NCI-H2196 (cell line): ENCODE measurements around the gene TTC28.

Experiments used
- DNase-seq: peaks from one replicate; lab custom pipeline; 2025; ENCODE audit not compliant: unreplicated experiment; lab: John Stamatoyannopoulos, UW

The TTC28 gene

GRCh38 chr22:27978317-27978716 lies 701.3 kb downstream of the TTC28 start:
- DNase-seq = no peak

DNA sequence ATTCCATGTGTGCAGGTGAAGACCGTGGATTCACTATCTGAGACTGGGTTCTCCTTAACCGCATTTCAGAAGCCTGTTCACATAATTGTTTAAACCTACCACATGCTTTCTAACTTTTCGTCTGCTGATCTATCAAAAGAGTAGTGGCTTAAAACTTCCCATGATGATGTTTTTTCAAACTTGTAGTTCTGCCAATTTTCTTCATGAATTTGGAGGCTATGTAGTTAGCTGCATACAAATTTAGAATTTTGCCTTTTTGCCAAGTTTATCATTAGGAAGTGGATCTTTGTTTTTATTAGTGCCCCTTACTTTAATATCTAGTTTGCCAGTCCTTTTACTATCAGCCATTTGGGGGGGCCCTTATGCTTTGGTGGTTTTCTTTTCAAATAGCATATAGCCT lies 703.1 kb downstream of the TTC28 start:
- DNase-seq = no peak

DNA sequence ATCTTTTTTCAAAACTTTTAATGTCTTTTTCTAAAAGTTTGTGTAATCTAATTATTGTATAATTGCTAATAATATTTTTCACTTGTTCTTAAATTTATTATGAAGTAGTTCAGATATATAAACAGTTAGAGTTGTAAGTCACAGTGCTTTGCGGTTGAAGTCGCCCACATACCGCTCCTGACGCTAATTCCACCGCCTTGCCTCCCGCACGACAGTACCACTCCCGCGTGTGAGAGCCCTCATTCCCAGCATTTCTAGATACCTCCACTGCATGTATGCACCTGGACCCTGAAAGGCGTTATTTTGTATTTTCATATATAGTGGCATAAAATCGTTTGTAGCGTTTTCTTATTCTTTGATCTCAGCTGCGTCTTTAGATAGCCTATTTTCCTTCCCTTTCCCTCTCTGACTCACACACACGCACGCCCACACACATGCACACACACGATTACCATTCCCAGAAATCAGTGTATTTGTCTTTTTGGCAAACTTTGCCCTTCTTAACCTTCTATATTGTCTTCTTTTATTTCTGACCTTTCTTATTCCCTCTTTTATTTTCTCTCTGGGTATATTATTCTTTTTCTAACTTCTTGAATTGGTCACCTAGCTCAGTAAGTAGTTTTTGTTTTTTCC lies 704.1 kb downstream of the TTC28 start:
- DNase-seq = no peak

DNA sequence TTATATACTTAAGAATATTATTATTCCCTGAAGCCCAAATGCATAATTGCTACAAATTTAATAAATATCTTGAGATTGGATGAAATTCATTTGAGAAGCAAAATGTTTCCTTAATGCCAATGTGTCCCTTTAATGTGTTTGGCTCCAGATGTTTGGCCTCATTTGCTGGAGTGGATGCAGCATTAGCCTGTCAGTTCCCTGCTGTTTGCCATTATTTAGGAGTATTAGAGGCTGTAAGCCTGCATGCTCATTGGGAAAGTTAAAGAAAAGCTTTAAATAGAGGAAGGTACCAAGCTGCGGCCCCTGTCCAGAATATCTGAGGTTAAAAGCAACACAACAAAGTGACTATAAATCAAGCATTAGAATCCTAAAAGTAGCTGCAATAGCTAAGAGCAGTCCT lies 705.8 kb downstream of the TTC28 start:
- no peak for DNase-seq

GRCh38 chr22:27972732-27973698 lies 706.6 kb downstream of the TTC28 start:
- no peak for DNase-seq

GRCh38 chr22:27971926-27972325 lies 707.7 kb downstream of the TTC28 start:
- DNase-seq = no peak

DNA sequence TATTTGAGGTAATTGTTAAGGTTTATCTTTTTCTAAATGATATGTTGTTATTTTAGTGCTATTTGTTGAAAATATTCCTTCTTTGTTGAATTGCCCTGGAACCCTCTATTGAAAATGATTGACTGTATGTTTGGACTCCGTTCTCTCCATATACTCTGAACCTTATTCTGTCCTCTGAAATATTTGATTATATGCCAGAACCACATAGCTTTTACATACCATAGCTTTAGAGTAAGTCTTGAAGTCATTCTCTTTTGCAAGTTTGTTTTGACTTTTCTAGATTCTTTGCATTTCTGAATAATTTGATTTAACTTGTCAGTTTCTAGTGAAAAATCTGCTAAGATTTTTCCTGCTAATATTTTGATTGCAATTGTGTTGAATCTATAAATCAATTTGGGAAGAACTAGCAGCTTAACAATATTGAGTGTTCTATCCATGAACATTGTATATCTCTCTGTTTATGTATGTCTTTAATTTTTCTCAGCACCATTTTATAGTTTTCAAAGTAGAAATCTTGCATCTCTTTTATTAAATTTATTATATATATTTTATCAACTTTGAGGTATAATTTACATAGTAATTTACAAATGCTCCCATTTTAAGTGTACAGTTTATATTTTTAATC lies 708.9 kb downstream of the TTC28 start:
- DNase-seq = no peak

DNA sequence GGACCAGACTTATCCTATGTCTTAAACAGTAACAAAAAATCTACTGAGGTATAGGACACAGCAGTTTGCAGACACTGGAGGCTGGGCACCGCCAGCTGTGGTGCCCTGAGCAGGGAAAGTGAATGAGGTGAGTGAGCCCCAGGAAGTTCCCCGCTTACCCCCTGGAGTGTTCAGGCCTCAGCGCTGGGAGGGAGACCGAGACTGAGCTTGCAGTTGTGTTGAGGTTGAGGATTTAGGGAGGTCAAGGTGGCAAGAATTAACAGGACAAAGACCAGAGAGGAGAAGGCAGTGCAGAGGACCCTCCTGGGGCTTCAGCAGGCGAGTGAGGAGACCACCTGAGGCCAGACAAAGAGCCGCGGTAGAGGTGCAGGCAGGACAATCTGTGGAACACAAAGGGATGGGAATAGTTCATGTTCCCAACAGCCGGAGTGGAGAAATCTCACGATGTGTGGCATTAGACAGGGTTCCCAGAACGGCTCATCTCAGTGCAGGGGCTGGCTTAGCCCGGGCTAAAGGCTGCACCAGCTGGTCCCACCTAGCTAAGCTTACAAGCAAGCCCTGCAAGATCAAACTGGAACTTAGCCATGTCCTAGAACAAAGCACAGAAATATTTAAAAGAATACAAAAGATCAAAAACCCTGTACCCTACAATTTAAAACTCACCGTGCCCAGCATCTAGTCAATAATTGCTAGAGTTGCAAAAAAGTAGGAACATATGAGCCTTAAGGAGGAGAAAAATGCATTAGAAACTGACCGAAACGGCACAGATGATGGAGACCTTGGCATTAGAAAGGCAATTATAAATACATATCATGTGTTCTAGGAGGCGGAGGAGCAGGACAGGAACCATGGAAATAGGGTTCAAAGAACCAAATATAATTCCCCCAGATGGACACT lies 713.2 kb downstream of the TTC28 start:
- DNase-seq = no peak

- no peak for DNase-seq
Measured at GRCh38 chr22:27962268-27963044, 717.2 kb downstream of the TTC28 start.

- DNase-seq = no peak
Measured at GRCh38 chr22:27961680-27962079, 718.0 kb downstream of the TTC28 start.

- DNase-seq = no peak
Measured at GRCh38 chr22:27961182-27961581, 718.5 kb downstream of the TTC28 start.

DNA sequence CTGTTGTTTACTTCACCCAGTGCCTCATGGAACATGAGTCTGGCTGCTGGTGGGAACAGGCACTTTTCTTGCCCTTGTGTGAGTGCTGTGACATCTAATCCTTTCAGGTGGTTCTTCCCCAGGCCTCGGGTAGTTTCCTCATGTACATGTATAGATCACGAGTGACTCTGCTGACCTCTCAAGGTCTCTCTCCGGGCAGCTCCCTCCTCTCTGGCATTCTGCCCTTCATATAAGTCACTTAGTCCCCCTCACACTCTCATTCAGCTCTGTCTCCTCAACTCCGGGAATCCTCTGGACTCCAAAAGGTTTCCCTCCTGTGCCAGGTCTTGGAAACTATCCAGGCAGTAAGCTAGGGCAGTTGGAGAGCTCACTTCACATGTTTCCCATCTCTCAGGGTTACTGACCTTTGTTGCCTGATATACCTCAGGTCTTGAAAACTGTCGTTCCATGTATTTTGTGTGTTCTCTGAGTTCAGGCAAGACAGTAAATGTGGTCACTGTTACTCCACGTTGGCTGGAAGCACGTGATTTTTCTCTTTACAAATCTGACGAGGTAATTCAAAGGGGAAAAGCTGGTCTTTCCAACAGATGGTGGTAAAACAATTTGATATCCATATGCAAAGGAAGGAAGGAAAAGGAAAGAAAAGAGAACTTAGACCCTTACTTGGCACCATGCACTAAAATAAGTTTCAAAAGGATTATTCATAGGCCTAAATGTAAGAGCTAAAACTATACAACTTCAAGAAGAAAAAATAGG lies 720.1 kb downstream of the TTC28 start:
- no peak for DNase-seq

GRCh38 chr22:27952779-27953178 lies 726.9 kb downstream of the TTC28 start:
- DNase-seq = no peak

DNA sequence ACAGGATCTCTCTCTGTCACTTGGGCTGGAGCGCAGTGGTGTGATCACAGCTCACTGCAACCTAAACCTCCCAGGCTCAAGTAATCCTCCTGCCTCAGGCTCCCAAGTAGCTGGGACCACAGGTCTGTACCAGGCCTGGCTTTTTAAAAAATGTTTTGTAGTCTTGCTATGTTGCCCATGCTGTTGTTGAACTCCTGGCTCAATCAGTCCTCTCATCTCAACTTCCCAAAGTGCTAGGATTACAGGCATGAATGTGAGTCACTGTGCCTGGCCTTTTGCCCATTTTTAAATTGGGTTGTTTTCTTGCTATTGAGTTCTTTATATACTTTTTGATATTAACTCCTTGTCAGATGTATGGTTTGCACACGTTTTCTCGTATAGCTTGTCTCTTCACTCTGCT lies 727.5 kb downstream of the TTC28 start:
- DNase-seq = no peak

DNA sequence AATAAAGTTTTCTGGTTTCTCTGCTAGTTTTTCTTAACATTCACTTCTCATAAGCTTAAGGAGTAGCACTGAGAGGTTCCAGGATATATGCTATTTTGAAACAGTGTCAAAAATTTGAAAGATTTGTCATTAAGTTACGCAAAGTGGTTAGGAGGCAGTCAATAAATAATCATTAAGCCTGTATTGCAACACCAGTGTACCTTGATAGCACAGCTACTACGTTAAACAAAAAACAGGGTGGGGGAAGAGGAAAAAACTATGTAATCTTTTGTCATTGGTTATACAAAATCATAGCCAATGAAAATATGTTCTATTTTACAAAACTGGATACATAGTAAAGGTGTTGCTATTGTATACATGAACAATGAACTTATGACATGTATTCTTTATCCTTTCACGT lies 730.2 kb downstream of the TTC28 start:
- no peak for DNase-seq

DNA sequence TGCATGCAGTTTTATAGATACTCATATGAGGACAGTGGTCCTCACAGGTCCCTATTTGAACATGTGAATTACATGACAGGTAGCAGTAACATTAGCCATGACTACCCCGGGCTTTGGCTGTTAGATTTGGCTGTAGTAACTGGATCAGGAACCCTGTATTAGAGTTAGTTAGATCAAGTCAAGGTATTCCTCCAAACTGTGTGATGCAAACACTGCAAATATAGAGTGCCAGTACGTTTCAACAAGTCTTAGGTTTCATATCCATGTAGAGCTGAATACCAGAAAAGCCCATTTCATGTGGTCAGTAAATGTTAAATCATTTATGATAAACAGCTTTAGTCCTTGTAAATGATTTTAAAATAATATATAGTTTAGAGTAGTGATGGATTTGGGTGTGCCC lies 731.1 kb downstream of the TTC28 start:
- no peak for DNase-seq

DNA sequence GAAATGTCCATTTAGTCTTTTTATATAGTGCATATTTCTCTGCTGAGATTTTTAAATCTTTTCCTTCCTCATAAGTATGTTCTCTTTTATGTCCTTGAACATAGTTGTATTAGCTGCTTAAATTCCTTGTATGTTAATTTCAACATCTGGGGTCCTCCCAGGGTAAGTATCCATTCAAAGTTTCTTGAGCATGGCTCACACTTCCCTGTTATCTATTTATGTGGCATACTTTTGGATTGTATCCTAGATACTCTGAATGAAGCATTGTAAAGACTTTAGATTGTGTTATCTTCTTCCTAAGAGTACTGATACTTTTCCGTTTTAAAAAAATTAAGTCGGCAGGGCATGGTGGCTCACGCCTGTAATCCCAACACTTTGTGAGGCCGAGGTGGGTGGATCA lies 732.2 kb downstream of the TTC28 start:
- no peak for DNase-seq

- DNase-seq = no peak
Measured at GRCh38 chr22:27941143-27941542, 738.5 kb downstream of the TTC28 start.

GRCh38 chr22:27937453-27937852 lies 742.2 kb downstream of the TTC28 start:
- DNase-seq = no peak
